ENCODE measurements around the gene METTL25.

METTL25 gene

GRCh38 chr12:82522762-82523161 lies 164.4 kb downstream of the METTL25 start:
- no peak overlapping the region for H4K8ac ChIP-seq (ENCODE audit: low read depth, low read length)
- no peak overlapping the region for H2AK5ac ChIP-seq (ENCODE audit: low read length)
- H2BK5ac ChIP-seq (ENCODE audit: low read length), result no peak overlapping the region
- H3K23ac ChIP-seq (ENCODE audit: low read length), result no peak overlapping the region
- H3K79me2 ChIP-seq (ENCODE audit: control insufficient read depth, insufficient read depth, low read length), result no peaks in the 10 kb centered on the region
- no peak overlapping the region for H3K27ac ChIP-seq (ENCODE audit: low read depth, low read length)
- H3K36me3 ChIP-seq (ENCODE audit: control insufficient read depth, insufficient read depth, low read length), result no peaks in the 10 kb centered on the region
- H3K27me3 ChIP-seq (ENCODE audit: insufficient read depth, low read length, poor library complexity), result no peaks in the 10 kb centered on the region
- no peaks in the 10 kb centered on the region for H3K4me1 ChIP-seq (ENCODE audit: control insufficient read depth, low read depth, low read length)
- H3K4ac ChIP-seq (ENCODE audit: low read depth, low read length), result no peak overlapping the region
- no peak overlapping the region for H4K5ac ChIP-seq (ENCODE audit: low read length)
- H3K4me3 ChIP-seq (ENCODE audit: low read length), result no peak overlapping the region
- no peak overlapping the region for H2BK15ac ChIP-seq (replicated peaks; ENCODE audit: low read depth)
- H3K4me2 ChIP-seq (ENCODE audit: low read length), result no peak overlapping the region
- H3K9ac ChIP-seq (ENCODE audit: low read length), result no peak overlapping the region
- no peak overlapping the region for H2BK120ac ChIP-seq (ENCODE audit: low read depth, low read length)
- H3K79me1 ChIP-seq (ENCODE audit: low read length), result no peaks in the 10 kb centered on the region
- no peak overlapping the region for H3K56ac ChIP-seq (ENCODE audit: low read length)
- no peak for DNase-seq
- no peak overlapping the region for H3K18ac ChIP-seq (ENCODE audit: low read length)

- Histone ChIP-seq H2BK120ac (ENCODE audit: low read depth, low read length) (no peak overlapping the region), H4K8ac (ENCODE audit: low read depth, low read length) (no peak overlapping the region), H3K27me3 (ENCODE audit: insufficient read depth, low read length, poor library complexity) (no peaks in the 10 kb centered on the region), H3K4me2 (ENCODE audit: low read length) (no peak overlapping the region), H3K4me3 (ENCODE audit: low read length) (no peak overlapping the region), H3K23ac (ENCODE audit: low read length) (no peak overlapping the region), H3K56ac (ENCODE audit: low read length) (no peak overlapping the region), H3K36me3 (ENCODE audit: control insufficient read depth, insufficient read depth, low read length) (no peaks in the 10 kb centered on the region), H3K4me1 (ENCODE audit: control insufficient read depth, low read depth, low read length) (no peaks in the 10 kb centered on the region), H2AK5ac (ENCODE audit: low read length) (no peak overlapping the region), H3K27ac (ENCODE audit: low read depth, low read length) (no peak overlapping the region), H3K79me1 (ENCODE audit: low read length) (no peaks in the 10 kb centered on the region), H2BK15ac (replicated peaks; ENCODE audit: low read depth) (no peak overlapping the region), H3K4ac (ENCODE audit: low read depth, low read length) (no peak overlapping the region), H3K79me2 (ENCODE audit: control insufficient read depth, insufficient read depth, low read length) (no peaks in the 10 kb centered on the region), H2BK5ac (ENCODE audit: low read length) (no peak overlapping the region), H4K5ac (ENCODE audit: low read length) (no peak overlapping the region), H3K18ac (ENCODE audit: low read length) (no peak overlapping the region), H3K9ac (ENCODE audit: low read length) (no peak overlapping the region)
- no peak for DNase-seq
- no CpG with 5 or more reads among the region's 3 CpGs for WGBS (ENCODE audit: extremely low coverage, insufficient coverage, low lambda C conversion rate)
Measured at GRCh38 chr12:82523996-82524395, 165.7 kb downstream of the METTL25 start.

GRCh38 chr12:82524641-82525040 lies 166.3 kb downstream of the METTL25 start:
- WGBS (ENCODE audit: extremely low coverage, insufficient coverage, low lambda C conversion rate), result no CpG with 5 or more reads among the region's 2 CpGs

GRCh38 chr12:82525616-82526015 lies 167.3 kb downstream of the METTL25 start:
- Histone ChIP-seq H3K27me3 (ENCODE audit: insufficient read depth, low read length, poor library complexity) (no peaks in the 10 kb centered on the region), H4K8ac (ENCODE audit: low read depth, low read length) (no peak overlapping the region), H2AK5ac (ENCODE audit: low read length) (no peak overlapping the region), H3K4me3 (ENCODE audit: low read length) (no peak overlapping the region), H4K5ac (ENCODE audit: low read length) (no peak overlapping the region), H3K79me2 (ENCODE audit: control insufficient read depth, insufficient read depth, low read length) (no peaks in the 10 kb centered on the region), H3K9ac (ENCODE audit: low read length) (no peak overlapping the region), H2BK120ac (ENCODE audit: low read depth, low read length) (no peak overlapping the region), H3K4ac (ENCODE audit: low read depth, low read length) (no peak overlapping the region), H3K4me2 (ENCODE audit: low read length) (no peak overlapping the region), H2BK5ac (ENCODE audit: low read length) (no peak overlapping the region), H3K23ac (ENCODE audit: low read length) (no peak overlapping the region), H3K36me3 (ENCODE audit: control insufficient read depth, insufficient read depth, low read length) (no peaks in the 10 kb centered on the region), H3K18ac (ENCODE audit: low read length) (no peak overlapping the region), H3K56ac (ENCODE audit: low read length) (no peak overlapping the region), H3K79me1 (ENCODE audit: low read length) (no peaks in the 10 kb centered on the region), H3K27ac (ENCODE audit: low read depth, low read length) (no peak overlapping the region), H2BK15ac (replicated peaks; ENCODE audit: low read depth) (no peak overlapping the region), H3K4me1 (ENCODE audit: control insufficient read depth, low read depth, low read length) (no peaks in the 10 kb centered on the region)
- no peak for DNase-seq
- WGBS (ENCODE audit: extremely low coverage, insufficient coverage, low lambda C conversion rate), result no CpG with 5 or more reads among the region's 2 CpGs

More at GRCh38 chr12:82524641-82525040, 166.3 kb downstream of the METTL25 start:
- no peaks in the 10 kb centered on the region for H3K4me1 ChIP-seq (ENCODE audit: control insufficient read depth, low read depth, low read length)
- H3K23ac ChIP-seq (ENCODE audit: low read length), result no peak overlapping the region
- H3K56ac ChIP-seq (ENCODE audit: low read length), result no peak overlapping the region
- H3K9ac ChIP-seq (ENCODE audit: low read length), result no peak overlapping the region
- H3K79me1 ChIP-seq (ENCODE audit: low read length), result no peaks in the 10 kb centered on the region
- H3K36me3 ChIP-seq (ENCODE audit: control insufficient read depth, insufficient read depth, low read length), result no peaks in the 10 kb centered on the region
- H3K27me3 ChIP-seq (ENCODE audit: insufficient read depth, low read length, poor library complexity), result no peaks in the 10 kb centered on the region
- H3K27ac ChIP-seq (ENCODE audit: low read depth, low read length), result no peak overlapping the region
- no peak overlapping the region for H3K18ac ChIP-seq (ENCODE audit: low read length)
- no peak overlapping the region for H2BK120ac ChIP-seq (ENCODE audit: low read depth, low read length)
- H2AK5ac ChIP-seq (ENCODE audit: low read length), result no peak overlapping the region
- no peak overlapping the region for H3K4me2 ChIP-seq (ENCODE audit: low read length)
- no peak overlapping the region for H2BK15ac ChIP-seq (replicated peaks; ENCODE audit: low read depth)
- no peak overlapping the region for H3K4me3 ChIP-seq (ENCODE audit: low read length)
- no peak overlapping the region for H4K8ac ChIP-seq (ENCODE audit: low read depth, low read length)
- no peak for DNase-seq
- no peaks in the 10 kb centered on the region for H3K79me2 ChIP-seq (ENCODE audit: control insufficient read depth, insufficient read depth, low read length)
- H2BK5ac ChIP-seq (ENCODE audit: low read length), result no peak overlapping the region
- no peak overlapping the region for H3K4ac ChIP-seq (ENCODE audit: low read depth, low read length)
- no peak overlapping the region for H4K5ac ChIP-seq (ENCODE audit: low read length)

- H2BK5ac ChIP-seq (ENCODE audit: low read length), result no peak overlapping the region
- H3K4me2 ChIP-seq (ENCODE audit: low read length), result no peak overlapping the region
- H4K5ac ChIP-seq (ENCODE audit: low read length), result no peak overlapping the region
- H3K18ac ChIP-seq (ENCODE audit: low read length), result no peak overlapping the region
- no peaks in the 10 kb centered on the region for H3K27me3 ChIP-seq (ENCODE audit: insufficient read depth, low read length, poor library complexity)
- peak; percentile 49 for DNase-seq
- no peak overlapping the region for H3K27ac ChIP-seq (ENCODE audit: low read depth, low read length)
- no peaks in the 10 kb centered on the region for H3K36me3 ChIP-seq (ENCODE audit: control insufficient read depth, insufficient read depth, low read length)
- H3K9ac ChIP-seq (ENCODE audit: low read length), result no peak overlapping the region
- no peak overlapping the region for H2BK120ac ChIP-seq (ENCODE audit: low read depth, low read length)
- WGBS (ENCODE audit: extremely low coverage, insufficient coverage, low lambda C conversion rate), result no CpG with 5 or more reads among the region's 5 CpGs
- no peak overlapping the region for H3K56ac ChIP-seq (ENCODE audit: low read length)
- no peaks in the 10 kb centered on the region for H3K4me1 ChIP-seq (ENCODE audit: control insufficient read depth, low read depth, low read length)
- no peaks in the 10 kb centered on the region for H3K79me1 ChIP-seq (ENCODE audit: low read length)
- H4K8ac ChIP-seq (ENCODE audit: low read depth, low read length), result no peak overlapping the region
- no peak overlapping the region for H2BK15ac ChIP-seq (replicated peaks; ENCODE audit: low read depth)
- H3K4ac ChIP-seq (ENCODE audit: low read depth, low read length), result no peak overlapping the region
- H3K79me2 ChIP-seq (ENCODE audit: control insufficient read depth, insufficient read depth, low read length), result no peaks in the 10 kb centered on the region
- H2AK5ac ChIP-seq (ENCODE audit: low read length), result no peak overlapping the region
- no peak overlapping the region for H3K4me3 ChIP-seq (ENCODE audit: low read length)
- H3K23ac ChIP-seq (ENCODE audit: low read length), result no peak overlapping the region
Measured at GRCh38 chr12:82527165-82527780, 168.9 kb downstream of the METTL25 start.

All from mesendoderm (in vitro differentiated cells).